T1000 (cell line): ENCODE data around the gene MMAB.

Source experiments
- DNase-seq: peaks from one replicate; lab custom pipeline; 2025; ENCODE audit warnings: mixed read lengths; lab: John Stamatoyannopoulos, UW

The MMAB gene

GRCh38 chr12:109559200-109559505 is 14.2 kb downstream of the MMAB start:
- DNase-seq = no peak

- no peak for DNase-seq
These were observed 14.7 kb downstream of the MMAB start for GRCh38 chr12:109558374-109559199.

- DNase-seq = no peak
These were observed 15.5 kb downstream of the MMAB start for GRCh38 chr12:109557805-109558204.

- no peak for DNase-seq
These were observed 16.1 kb downstream of the MMAB start for GRCh38 chr12:109557200-109557599.

GRCh38 chr12:109555431-109556315 is 17.6 kb downstream of the MMAB start:
- DNase-seq = no peak

- no peak for DNase-seq
These were observed 18.5 kb downstream of the MMAB start for GRCh38 chr12:109554761-109555160.

GRCh38 chr12:109553906-109554500 is 19.3 kb downstream of the MMAB start:
- DNase-seq = no peak

- no peak for DNase-seq
These were observed 19.8 kb downstream of the MMAB start for GRCh38 chr12:109553483-109553882.

GRCh38 chr12:109552971-109553370 is 20.3 kb downstream of the MMAB start:
- no peak for DNase-seq

GRCh38 chr12:109551108-109551507 is 22.2 kb downstream of the MMAB start:
- no peak for DNase-seq

GRCh38 chr12:109550281-109550680 is 23.0 kb downstream of the MMAB start:
- DNase-seq = no peak

GRCh38 chr12:109549613-109550270 is 23.6 kb downstream of the MMAB start:
- DNase-seq = no peak

- no peak for DNase-seq
These were observed 25.0 kb downstream of the MMAB start for GRCh38 chr12:109548258-109548657.

- no peak for DNase-seq
These were observed 26.0 kb downstream of the MMAB start for GRCh38 chr12:109547286-109547685.

GRCh38 chr12:109545826-109546225 is 27.5 kb downstream of the MMAB start:
- no peak for DNase-seq

- peak; percentile 20 for DNase-seq
These were observed 28.3 kb downstream of the MMAB start for GRCh38 chr12:109544955-109545531.

- DNase-seq = no peak
These were observed 30.4 kb downstream of the MMAB start for GRCh38 chr12:109542876-109543275.

GRCh38 chr12:109542014-109542413 is 31.3 kb downstream of the MMAB start:
- no peak for DNase-seq

- no peak for DNase-seq
These were observed 31.9 kb downstream of the MMAB start for GRCh38 chr12:109541413-109541726.

- DNase-seq = no peak
These were observed 32.5 kb downstream of the MMAB start for GRCh38 chr12:109540526-109541412.

GRCh38 chr12:109539508-109539907 is 33.8 kb downstream of the MMAB start:
- DNase-seq = no peak
